Testis (tissue), 2 donors: ENCODE measurements around the gene RBM24.

ENCODE experiments used
- POLR2A ChIP-seq: fragments of 450-650 bp; IDR thresholded peaks from one replicate; pipeline ENCODE4 v1.6.1; 2017; ENCODE audit warnings: antibody characterized with exemption, mild to moderate bottlenecking, moderate library complexity
- TF ChIP-seq, protein P1 (sequence below), 3 experiments: fragments of 450-650 bp in 2 of 3; fragments of 200-600 bp in 1 of 3; sonication (generic) in 1 of 3; IDR thresholded peaks; one replicate each; pipeline ENCODE4 v1.5.1; 2016 to 2019; ENCODE audit warnings: antibody characterized with exemption in 3 of 3, mild to moderate bottlenecking in 2 of 3, moderate library complexity in 1 of 3

DNA sequence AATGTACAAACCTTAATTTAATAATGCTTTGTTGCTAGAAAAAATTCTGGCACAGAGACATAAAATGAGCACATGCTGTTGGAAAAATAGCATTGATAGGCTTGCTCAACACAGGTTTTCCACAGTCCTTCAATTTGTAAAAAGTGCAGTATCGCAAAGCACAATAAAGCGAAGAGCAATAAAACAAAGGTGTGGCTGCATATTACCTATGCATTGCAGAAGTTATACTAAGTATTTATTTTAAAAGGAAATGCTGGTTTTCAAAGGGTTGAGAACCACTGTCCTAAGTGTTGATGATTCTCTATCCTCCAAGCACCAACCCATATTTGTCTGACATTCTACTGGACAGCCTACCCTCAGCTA, 58.1 kb downstream of the RBM24 start:
- TF ChIP-seq, protein P1, sequence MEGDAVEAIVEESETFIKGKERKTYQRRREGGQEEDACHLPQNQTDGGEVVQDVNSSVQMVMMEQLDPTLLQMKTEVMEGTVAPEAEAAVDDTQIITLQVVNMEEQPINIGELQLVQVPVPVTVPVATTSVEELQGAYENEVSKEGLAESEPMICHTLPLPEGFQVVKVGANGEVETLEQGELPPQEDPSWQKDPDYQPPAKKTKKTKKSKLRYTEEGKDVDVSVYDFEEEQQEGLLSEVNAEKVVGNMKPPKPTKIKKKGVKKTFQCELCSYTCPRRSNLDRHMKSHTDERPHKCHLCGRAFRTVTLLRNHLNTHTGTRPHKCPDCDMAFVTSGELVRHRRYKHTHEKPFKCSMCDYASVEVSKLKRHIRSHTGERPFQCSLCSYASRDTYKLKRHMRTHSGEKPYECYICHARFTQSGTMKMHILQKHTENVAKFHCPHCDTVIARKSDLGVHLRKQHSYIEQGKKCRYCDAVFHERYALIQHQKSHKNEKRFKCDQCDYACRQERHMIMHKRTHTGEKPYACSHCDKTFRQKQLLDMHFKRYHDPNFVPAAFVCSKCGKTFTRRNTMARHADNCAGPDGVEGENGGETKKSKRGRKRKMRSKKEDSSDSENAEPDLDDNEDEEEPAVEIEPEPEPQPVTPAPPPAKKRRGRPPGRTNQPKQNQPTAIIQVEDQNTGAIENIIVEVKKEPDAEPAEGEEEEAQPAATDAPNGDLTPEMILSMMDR (IDR thresholded peaks at IDR 0.05), result no peak
- TF ChIP-seq POLR2A, result no peak
